Measurements from ENCODE around the gene ZNF552.

The ZNF552 gene

GRCh38 chr19:57771417-57771816 lies 43.3 kb downstream of the ZNF552 start:
- DNase-seq: no peak

GRCh38 chr19:57769345-57770131 lies 45.2 kb downstream of the ZNF552 start, which contains the start of gene ZNF586:
Gene ZNF586 (plus strand): TSS chr19:57769676. CDS start chr19:57769843, 167 bp downstream.
- peak; percentile 87 for DNase-seq

GRCh38 chr19:57759096-57759495 lies 55.6 kb downstream of the ZNF552 start:
- DNase-seq: no peak

- DNase-seq: no peak
Observed at GRCh38 chr19:57757941-57758340, 56.8 kb downstream of the ZNF552 start.

All from KG1 (cell line).